COLO668 (cell line): ENCODE results near the gene MELTF.
"Not testable (repeated sequence)": the region's sequence is repeated elsewhere in the genome, so short reads cannot be mapped to it uniquely, and the experiment has no call there.

Source experiments
- DNase-seq: peaks from one replicate; lab custom pipeline; 2025; ENCODE audit not compliant: unreplicated experiment; lab: John Stamatoyannopoulos, UW

The MELTF gene

GRCh38 chr3:197029511-197030167, at the start of gene MELTF:
Gene MELTF, minus strand, starts transcription at chr3:197029817. Its CDS starts 115 bp downstream, at chr3:197029702.
- DNase-seq: peak; percentile 65

GRCh38 chr3:197076415-197076814, 46.8 kb upstream of the MELTF start:
- DNase-seq: no peak

GRCh38 chr3:197068077-197068476, 38.5 kb upstream of the MELTF start:
- no peak for DNase-seq

- DNase-seq: no peak
Measured at GRCh38 chr3:197064771-197065170, 35.2 kb upstream of the MELTF start.

GRCh38 chr3:197062446-197062845, 32.8 kb upstream of the MELTF start:
- DNase-seq: no peak

- DNase-seq: not testable (repeated sequence)
Measured at GRCh38 chr3:197051637-197052036, 22.0 kb upstream of the MELTF start.

GRCh38 chr3:197050511-197050910, 20.9 kb upstream of the MELTF start:
- no peak for DNase-seq

- no peak for DNase-seq
Measured at GRCh38 chr3:197042539-197042938, 12.9 kb upstream of the MELTF start.

GRCh38 chr3:197041875-197042488, 12.4 kb upstream of the MELTF start:
- no peak for DNase-seq

- DNase-seq: no peak
Measured at GRCh38 chr3:197040658-197041057, 11.0 kb upstream of the MELTF start.

- DNase-seq: no peak
Measured at GRCh38 chr3:197038679-197039462, 9.3 kb upstream of the MELTF start.

- DNase-seq: no peak
Measured at GRCh38 chr3:197035577-197035976, 6.0 kb upstream of the MELTF start.

- DNase-seq: not testable (repeated sequence)
Measured at GRCh38 chr3:197034778-197035177, 5.2 kb upstream of the MELTF start.

GRCh38 chr3:197033764-197034163, 4.1 kb upstream of the MELTF start:
- DNase-seq: not testable (repeated sequence)

- DNase-seq: no peak
Measured at GRCh38 chr3:197031315-197032285, 2.0 kb upstream of the MELTF start.

- no peak for DNase-seq
Measured at GRCh38 chr3:197030379-197031314, 1.0 kb upstream of the MELTF start.

GRCh38 chr3:197028728-197029510, 698 bp downstream of the MELTF start:
- peak; percentile 48 for DNase-seq

GRCh38 chr3:197027896-197028727, 1.5 kb downstream of the MELTF start:
- no peak for DNase-seq
